ENCODE data around the gene MYDGF.
"Not testable (repeated sequence)": the region's sequence is repeated elsewhere in the genome, so short reads cannot be mapped to it uniquely, and the experiment has no call there.

MYDGF gene

DNA sequence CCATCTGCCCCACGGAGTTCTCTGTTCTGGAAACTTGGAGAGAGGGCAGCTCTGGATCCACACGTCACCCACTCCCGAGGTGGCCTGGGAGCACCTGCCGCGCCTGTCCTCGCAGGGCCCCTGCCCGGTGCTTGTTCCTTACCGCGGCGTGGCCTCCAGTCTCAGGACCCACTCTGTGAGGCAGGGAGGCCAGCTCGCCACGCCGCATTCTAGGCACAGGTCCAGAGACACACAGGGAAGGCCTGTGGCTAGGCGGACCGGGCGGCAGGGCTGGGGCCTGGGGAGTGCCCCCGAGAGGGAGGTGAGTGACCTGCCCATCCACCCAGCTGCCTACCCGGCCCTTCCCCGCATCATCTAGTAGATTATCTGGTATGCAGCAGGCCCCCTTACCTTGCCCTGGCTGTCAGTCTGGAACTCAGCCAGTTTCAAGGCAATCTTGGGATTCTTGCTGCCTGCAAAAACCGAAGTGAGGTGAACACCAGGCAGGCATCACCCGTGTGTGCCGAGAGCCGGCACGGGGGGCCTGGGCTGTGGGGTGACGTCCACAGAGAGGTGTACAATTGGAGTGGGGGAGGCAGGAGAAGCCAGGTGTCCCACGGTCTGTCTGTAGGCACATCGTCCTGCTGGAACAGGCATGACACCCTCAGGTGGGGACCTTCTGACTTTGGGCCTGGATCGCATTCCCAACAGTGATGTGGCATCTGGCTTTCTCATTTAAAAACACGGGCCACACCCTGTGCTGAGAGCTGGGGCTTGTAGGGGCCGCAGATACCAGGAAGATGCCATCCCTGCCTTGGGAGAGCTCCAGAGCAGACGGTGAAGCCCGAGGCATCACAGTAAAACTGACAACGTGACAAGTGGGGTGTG is 29.9 kb upstream of the MYDGF start:
- DNase-seq = no peak

DNA sequence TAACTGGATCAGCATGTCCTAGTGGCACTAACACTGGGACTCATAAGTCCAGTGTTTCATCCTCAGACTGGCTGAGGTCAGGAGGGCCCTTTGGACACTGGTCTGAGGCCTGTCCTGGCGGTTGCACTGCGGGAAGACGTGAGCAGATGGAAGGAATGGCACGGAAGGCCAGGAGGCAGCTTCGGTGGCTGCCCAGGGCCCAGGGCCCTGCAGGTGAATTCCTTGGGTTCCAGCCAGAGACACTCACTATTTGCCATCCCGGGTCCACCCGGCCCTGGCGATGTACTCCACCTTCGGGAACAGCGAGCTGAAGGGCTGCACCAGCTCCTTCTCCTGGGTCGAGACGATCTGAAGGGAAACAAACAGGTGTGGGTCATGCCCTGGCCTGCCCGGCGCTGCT is 27.2 kb upstream of the MYDGF start:
- no peak for DNase-seq

DNA sequence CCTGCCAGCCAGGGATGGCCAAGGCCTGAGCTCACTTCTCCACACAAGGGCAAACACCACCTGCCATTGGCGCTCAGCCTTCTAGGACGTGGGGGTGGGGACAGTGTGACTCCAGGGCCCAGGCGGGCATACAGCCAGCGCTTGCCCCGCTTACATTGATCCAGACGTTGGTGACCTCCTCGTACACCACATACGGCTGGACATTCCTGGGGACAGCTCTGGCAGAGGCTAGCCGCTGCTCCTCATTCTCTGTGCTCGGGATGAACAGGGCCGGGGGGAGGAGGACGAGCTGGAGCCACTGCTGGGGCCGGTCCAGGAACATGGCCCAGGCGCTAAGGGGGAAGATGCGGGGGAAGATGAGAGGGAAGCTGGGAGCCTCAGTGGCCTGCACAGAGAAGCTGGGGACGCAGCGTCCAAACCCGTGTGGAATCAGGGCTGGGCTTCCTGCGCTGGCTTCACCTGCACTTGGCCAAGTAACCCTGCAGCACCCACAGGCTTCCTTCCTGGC is 25.1 kb upstream of the MYDGF start:
- no peak for DNase-seq

DNA sequence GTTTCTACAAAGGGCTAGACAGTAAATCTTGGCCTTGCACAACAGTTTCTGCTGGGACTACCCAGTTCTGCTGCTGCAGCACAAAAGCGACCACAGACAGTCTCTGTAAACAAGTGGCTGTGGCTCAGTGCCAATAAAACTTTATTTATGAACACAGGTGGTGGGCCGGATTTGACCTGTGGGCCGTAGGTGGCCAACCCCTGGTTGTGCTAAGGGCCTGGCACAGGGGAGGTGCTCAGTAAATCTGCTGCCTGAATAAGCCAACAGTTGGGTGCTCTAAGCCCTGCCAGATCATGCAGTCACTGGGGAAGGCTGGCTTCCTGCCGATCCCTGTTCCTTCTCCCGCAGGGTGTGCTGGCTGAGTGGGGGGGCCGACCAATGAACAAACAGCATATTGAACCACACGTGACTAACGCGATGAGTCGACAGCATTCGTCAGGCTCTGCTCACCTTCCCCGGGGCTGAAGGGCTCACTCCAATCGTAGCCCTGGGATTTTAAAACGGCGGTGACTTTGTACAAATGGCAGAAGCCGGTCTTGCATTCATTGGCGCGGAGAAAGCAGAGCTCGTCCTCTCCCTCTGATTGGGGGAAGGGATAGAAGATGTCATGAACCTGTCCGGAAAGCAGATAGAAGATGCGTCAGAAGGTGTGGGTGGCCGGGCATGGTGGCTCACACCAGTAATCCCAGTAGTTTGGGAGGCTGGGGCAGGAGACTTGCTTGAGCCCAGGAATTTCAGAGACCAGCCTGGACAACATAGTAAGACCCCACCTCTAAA is 24.3 kb upstream of the MYDGF start:
- peak; percentile 69 for DNase-seq

DNA sequence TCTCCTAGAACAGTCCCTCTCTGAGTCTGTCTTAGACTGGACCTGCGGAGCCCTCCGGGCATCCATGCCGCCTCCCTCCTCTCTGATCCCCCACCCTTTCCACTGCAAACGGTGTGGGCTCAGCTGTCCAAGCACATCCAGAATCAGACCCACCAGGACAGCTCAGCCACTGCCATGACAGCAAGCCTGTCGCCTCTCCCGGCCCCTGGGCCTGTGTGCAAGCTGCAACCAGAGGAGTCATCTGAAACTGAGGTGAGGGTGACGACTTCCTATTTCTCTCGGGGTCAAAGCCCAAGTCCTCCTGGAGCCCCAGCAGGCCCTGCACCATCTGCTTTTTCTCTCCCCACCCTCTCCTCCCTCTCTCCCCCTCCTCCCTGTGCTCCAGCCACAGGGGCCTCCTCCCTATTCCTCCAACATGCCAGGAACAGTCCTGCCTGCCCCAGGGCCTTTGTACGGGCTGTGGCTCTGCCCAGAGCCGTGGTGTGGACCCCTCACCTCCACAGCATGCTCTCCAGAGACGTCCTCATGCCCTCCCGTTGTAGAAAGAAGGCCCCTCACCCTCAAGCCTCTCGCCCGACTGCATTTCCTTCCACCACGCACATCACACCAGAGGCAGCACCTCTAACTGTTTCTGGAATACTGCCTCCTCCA is 23.5 kb upstream of the MYDGF start:
- DNase-seq = peak; percentile 81

DNA sequence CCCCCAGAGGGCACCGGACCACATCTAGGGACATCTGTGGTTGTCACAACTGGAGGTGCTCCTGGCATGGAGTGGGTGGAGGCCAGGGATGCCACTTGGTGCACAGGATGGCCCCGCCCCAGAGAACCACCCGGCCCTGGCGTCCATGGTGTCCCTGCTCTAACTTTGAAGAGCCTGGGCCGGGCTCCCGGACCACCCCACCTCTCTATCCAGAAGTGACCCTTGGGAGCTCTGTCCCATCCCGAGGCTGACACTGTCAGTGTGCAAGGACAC is 22.9 kb upstream of the MYDGF start:
- no peak for DNase-seq

DNA sequence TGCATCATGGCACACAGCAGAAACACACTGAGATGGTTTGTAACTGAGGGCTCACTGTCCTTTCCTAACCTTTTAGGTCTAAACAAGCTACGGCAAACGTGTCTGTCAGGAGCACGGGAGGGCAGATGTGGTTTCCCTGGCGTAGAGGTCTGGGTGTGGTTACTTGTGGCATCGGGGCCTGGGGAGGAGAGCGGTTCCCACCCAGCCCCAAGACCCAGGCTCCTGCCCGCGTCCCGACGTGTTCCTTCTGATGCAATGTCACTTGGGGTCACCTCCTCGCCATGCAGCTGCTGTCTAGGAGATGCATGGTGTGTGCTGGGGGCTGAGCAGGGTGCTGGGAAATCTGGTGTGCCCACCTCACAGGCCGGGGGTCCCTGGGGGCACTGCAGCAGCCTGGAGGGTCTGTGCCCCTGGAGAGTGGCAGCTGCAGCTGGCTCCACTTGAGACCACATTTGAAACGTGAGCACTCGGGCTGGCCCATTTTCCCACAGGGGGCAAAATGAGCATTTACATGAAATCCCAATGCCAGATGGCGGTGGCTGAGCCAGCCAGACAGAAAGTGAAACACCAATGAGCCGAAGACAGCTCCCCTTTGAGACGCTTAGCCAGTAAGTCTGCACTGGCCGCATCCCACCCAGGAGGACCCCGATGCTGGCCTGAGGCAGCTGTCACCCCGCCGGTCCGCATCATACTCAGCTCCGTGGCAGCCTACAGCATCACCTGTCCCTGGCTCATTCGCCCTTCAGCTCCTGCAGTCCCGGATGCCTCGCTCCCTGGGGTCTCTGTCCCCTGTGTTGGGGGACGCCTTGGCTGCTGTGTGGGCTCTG is 22.3 kb upstream of the MYDGF start:
- peak; percentile 55 for DNase-seq

DNA sequence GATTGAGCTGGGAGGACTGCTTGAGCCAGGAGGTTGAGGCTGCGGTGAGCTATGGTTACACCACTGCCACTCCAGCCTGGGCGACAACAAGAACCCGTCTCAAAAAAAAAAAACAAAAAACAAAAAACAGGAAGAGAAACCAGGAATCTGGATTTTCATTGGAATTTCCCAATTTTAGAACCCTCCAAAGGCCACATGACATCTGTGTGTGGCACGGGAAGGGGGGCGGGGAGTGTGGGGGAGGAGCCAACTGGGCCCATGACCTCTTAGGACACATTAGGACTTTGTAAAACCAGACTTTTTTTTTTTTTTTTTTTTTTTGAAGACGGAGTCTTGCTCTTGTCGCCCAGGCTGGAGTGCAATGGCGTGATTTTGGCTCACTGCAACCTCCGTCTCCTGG is 21.2 kb upstream of the MYDGF start:
- peak; percentile 88 for DNase-seq

DNA sequence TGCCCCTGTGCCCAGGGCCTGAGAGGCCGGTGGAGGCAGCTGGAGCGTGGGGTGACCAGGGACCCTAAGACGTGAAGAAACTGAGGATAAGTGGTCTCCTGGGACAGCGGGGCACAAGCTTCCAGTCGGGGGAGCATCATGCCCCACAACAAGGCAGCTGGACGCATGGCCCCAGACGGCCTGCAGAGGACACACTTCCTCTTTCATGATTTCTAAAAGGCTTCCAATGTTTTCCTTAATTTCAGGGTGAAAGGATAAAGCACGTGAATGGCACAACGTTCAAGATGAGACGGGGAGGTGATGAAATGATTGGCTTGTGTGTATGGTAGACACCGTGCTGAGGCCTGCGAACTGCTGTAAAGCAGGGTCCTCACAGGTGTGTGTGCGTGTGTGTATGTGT is 20.2 kb upstream of the MYDGF start:
- DNase-seq = peak; percentile 74

DNA sequence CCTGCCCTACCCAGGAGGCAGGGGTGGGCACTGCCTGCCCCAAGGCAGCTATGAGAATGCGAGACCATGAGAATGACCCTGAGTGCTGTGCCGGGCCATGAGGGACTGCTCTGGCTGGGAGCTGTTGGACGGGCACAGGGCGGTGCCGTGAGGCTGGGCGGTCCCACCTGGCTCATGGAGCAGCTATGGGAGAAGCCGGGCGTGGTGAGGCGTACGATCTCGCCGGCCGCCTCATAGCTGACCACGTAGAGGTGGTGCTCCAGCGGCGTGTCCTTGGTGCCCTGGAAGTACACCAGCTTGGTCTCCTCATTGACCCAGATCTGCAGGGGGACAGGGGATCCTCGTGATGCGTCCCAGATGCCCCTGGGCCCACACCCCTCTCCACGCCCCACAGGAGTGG is 19.3 kb upstream of the MYDGF start:
- DNase-seq = no peak

DNA sequence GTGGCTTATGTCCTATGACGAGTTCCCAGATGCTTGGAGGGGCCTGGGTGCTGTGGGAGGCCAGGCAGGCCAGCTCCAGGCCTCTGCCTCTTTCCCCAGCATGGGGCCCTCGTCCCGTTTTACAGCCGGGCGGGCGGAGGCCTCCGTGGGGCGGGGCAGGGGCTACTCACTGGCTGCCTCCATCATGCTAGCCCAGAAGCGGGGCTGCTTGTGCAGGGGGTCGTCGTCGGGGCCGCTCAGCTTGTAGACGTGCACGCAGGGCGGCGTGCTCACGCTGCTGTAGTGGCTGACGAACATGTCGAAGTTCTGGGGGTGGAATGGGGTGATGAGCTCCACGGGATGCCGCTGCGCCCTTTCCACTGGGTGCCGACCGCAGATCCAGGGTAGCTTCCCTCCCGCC is 18.4 kb upstream of the MYDGF start:
- DNase-seq = no peak

DNA sequence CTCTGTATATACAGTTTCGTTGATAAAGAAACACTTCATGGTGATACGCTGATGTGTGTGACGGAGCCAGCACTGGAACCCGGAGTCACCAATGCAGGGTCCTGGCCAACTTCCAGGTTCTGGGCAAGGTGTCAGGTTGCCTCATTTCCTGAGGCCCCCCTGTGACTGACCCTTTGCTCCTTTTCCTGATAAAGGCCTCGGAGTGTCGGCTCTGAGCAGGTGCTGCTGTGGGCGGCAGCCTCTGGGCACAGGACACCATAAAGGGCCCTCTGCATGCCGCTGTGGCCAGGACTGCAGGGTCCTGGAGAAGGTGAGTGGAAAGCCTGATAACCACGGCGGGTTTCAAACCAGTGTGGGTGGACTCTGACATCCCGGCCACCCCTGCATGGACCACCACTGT is 17.3 kb upstream of the MYDGF start:
- no peak for DNase-seq

DNA sequence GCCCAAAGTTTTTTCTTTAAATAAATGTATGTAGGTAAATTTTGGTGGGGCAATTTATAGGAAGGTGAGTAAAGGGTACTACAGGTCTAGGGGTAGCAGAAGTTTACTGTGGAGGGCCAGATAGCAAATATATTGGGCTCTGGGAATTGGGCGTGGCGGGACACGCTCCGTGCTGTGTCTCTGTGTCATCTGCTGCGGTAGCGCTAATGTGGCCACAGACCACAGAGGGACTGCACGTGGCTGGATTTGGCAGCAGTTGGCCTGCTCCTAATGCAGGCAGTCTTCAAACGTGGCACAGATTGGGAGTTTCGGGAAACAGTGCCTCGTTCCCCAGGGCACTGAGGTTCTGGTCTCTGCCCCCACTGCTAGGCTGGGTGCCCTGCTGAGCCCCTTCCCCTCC is 16.6 kb upstream of the MYDGF start:
- no peak for DNase-seq

DNA sequence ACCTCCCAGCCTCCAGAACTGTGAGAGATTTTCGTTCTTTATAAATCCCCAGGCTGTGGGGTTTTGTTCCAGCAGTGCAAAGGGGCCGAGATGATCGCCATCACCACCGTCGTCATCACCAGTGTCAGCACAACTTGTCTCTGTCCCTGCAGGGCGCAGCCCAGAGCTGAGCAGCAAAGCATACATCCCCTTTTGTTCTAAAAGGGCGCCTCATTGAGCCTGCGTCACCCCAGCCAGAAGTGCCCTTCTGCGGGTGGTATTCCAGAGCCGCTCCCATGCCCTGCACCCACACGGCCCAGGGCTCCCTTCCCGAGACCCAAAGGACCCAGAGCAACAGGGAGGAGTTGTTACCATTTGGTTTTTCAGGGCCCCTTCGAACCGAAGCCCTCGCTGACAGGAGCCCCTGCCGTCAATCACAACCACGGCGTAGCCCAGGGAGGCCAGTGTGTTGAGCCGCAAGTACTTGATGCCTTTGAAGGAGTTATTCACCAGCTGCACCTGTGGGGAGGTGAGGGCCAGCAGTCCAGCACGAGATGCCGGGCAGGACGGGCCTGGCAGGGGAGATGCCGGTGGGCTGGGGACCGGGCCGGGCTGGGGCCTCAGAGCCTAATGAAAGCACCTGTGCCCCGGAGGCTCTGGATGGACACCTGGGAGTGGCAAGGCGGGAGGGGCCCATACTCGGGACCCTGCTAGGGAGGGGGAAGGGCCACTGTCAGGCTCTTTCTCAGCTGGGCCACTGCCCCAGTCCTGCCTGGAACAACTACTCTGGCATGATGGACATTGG is 14.4 kb upstream of the MYDGF start:
- DNase-seq = no peak

DNA sequence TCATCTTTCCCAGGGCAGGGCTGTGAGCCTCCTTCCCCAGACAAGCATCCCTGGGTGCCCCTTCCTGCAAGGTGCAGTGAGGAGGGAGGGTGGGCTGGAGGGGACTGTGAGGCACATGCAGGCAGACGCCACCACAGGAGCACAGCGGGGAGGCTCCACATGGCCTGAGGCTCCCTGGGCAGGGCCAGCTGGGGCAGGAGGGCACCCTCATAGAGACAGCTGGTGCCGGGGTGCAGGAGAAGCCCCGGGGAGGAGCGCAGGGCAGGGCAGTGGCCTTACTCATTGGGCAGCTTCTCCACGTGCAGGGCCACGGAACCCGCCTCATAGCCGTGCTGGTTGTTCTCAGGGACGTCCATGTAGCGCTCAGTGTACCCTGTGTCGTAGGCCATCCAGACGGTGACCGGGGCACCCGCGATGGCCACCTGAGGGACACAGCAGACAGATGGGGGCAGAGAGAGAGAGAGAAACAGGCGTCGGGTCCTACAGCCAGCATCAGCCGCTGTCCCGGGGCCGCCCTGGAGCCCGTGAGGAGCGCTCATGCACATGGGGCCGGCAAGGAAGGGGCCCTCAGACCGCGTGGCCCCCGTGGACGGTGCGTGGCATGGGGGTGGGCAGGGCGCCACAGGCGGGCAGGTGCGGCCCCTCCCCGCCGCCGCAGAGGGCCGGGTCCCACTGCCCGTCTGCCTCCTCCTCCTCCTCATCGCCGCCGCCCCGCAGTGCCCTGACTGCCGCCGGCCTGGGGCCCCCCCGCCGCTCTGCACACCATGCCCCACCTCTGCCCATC is 12.5 kb upstream of the MYDGF start:
- DNase-seq = no peak

DNA sequence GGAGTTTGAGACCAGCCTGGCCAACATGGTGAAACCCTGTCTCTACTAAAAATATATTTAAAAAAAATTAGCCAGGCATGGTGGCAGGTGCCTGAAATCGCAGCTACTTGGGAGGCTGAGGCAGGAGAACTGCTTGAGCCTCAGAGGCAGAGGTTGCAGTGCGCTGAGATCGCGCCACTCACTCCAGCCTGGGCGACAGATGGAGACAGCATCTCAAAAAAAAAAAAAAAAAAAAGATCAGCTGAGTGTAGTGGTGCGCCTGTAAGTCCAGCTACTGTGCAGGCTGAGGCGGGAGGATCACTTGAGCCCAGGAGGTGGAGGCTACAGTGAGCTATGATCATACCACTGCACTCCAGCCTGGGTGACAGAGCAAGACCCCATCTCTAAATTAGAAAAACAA is 9.9 kb upstream of the MYDGF start:
- not testable (repeated sequence) for DNase-seq

DNA sequence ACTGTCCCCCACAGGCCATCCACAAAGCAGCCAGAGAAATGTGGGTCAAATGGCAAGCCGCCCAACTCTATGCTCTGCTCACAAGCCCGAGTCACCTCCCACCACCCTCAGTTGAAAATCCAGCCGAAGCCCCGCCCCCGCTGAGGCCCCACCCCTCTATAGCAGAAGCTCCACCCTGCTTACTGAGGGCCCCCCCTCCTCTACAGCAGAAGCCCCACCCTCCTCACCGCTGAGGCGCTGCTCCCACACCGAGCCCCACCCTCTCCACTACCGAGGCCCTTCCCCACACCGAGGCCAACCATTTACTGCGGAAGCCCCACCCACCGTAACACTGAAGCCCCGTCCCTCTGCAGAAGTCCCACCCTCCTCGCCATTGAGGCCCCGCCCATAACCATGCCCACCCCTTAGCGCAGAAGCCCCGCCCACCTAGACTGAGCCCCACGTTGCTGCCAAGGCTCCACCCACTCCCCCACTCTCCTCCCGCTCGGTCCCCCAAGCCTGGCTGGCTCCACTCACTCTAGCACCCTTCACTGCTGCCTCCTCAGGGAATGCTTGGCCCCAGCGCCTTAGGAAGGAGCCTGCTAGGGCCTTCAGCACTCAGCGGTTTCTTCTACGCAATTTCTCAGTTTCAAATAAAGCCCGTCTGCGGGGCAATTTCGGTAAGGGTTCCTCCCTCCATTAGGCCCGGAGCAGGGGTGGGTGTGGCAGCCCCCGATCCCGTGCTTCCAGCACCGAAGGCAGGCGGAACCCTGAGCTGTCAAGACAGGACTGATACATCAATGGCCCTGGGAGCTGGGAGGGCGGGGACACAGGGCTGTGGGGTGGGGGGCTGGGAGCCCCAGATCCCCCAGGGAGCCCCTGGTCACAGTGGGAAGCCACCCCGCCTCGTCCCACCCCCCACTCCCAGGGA is 9.0 kb upstream of the MYDGF start:
- no peak for DNase-seq

DNA sequence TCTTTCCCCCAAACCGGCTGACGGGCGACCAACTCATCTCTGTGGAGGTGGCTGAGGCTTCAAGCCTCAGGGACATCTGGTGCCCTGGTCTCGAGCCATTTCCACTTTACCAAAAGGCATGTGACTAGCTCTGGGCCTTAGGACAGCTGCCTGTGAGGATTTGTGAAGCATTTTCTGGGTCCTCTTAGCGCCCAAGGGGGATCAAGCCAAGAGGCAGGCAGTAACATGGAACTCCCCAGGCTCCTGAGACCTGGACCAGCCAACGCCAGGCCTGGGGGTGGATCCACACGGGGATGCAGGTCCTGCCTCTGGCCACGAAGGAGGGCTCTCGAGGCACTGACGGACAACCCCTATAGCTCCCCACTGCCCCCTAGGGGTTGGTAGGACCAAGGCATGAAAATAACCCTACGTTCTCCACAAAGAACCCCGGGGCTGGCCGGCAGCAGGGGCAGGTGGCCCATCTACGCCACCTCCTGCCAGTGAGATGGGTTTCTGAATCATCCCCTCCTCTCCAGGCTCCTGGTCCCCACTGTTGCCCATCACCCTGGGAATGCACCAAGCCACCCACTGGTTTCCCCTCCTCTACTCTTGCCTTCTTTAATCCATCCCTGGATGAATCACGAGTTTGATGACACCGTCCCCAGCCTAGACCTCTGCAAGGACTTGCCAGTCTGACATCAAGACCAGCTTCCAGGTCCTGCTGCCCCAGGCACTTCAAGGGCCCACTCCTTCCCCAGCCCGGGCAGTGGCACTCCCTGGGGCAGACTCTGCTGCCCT is 7.0 kb upstream of the MYDGF start:
- peak; percentile 16 for DNase-seq

DNA sequence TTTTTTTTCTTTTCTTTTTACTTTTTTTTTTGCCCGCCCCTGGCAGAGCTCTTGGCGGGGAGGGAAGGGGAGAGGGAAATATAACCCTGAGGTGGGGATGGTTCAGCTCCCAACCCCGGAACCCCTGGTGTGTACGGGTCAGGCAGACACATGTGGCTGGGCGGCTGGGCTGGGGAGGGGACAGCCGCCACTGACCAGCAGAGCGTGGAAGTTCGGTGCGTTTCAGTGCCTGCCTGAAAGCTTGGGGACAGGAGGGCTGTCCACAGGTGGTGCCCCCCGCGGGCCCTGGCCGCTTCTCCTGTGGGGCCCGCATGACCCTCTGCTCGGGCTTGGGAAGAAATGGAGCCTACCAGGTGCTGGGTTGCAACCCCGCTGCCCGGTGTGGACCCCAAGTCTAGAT is 5.2 kb upstream of the MYDGF start:
- no peak for DNase-seq

All from MV-4-11 (cell line).